GM12892 (cell line): Measurements from ENCODE around the gene CNTNAP2.

ENCODE experiments used
- POLR2A ChIP-seq: IDR thresholded peaks from 2 replicates; pipeline ENCODE4 v1.6.1; 2011; ENCODE audit warnings: low read depth, low read length, control low read depth
- POLR2AphosphoS5 ChIP-seq: IDR thresholded peaks from 2 replicates; pipeline ENCODE4 v1.6.1; 2011; ENCODE audit warnings: low read depth, low read length, control low read depth
- TAF1 ChIP-seq: IDR thresholded peaks from 2 replicates; pipeline ENCODE4 v1.6.1; 2011; ENCODE audit warnings: low read depth, mild to moderate bottlenecking, control low read depth, low read length, borderline replicate concordance

GRCh38 chr7:146728141-146728540 lies 611.5 kb downstream of the CNTNAP2 start:
- TF ChIP-seq POLR2AphosphoS5, result no peak
- TF ChIP-seq TAF1, result no peak
- no peak for TF ChIP-seq POLR2A
